Measurements from ENCODE around the gene BLTP3B. TPM values are rescaled to one million over a fixed set of nuclear protein-coding genes. Genes with fewer than 3 reads are reported as not detected.

Gene BLTP3B
- total RNA-seq, 2 donors from 2014 or later, result 29.1 to 40.6 TPM

- H3K9me3 Mint-ChIP-seq, result peaks cover 21% of the 10 kb centered on the region
- Histone ChIP-seq H3K4me1 (ENCODE audit: control insufficient read depth, insufficient read depth, low read length) (no peaks in the 10 kb centered on the region), H3K27ac (ENCODE audit: low read depth, low read length) (no peak overlapping the region), H3K4me3 (ENCODE audit: low read length) (peak overlapping the region; percentile 40), H3K9me3 (ENCODE audit: control insufficient read depth, low read length) (peaks cover 30% of the 10 kb centered on the region), H3K27me3 (ENCODE audit: control insufficient read depth, insufficient read depth, low read length, poor library complexity, severe bottlenecking) (no peaks in the 10 kb centered on the region), H3K36me3 (ENCODE audit: control insufficient read depth, insufficient read depth, low read length) (peaks cover 5% of the 10 kb centered on the region), H3K9ac (ENCODE audit: extremely low read depth, low read length, poor library complexity, severe bottlenecking) (no peak overlapping the region)
- TF ChIP-seq CTCF (conservative IDR thresholded peaks at IDR 0.05), result no peak
- H3K36me3 Mint-ChIP-seq (ENCODE audit: low read depth), result peaks cover 30% of the 10 kb centered on the region
- H3K27me3 Mint-ChIP-seq (ENCODE audit: insufficient read depth), result no peaks in the 10 kb centered on the region
- no peak overlapping the region for H3K4me3 Mint-ChIP-seq
- DNase-seq, result no peak
- no peak overlapping the region for H3K27ac Mint-ChIP-seq
- peaks cover 4% of the 10 kb centered on the region for H3K4me1 Mint-ChIP-seq
- 88 to 100% methylated on average over 1 of the region's 1 CpG for WGBS, 2 experiments (ENCODE audit: insufficient coverage in 1 of 2, insufficient read length in 1 of 2)
Measured at GRCh38 chr12:100120355-100120754, 22.3 kb downstream of the BLTP3B start.

DNA sequence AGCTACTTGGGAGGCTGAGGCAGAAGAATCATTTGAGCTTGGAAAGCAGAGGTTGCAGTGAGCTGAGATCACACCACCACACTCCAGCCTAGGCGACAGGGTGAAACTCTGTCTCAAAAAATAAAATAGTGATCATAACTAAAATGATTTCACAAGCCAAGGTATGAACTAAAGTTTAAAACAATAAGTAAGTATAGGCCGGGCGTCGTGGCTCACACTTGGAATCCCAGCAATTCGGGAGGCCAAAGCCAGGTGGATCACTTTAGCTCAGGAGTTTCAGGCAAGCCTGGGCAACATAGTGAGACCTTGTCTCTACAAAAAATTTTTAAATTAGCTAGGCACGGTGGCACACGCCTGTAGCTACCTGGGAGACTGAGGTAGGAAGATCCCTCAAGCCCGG lies 27.4 kb downstream of the BLTP3B start:
- H3K4me3 Mint-ChIP-seq, result no peak overlapping the region
- H3K9me3 Mint-ChIP-seq, result peaks cover 16% of the 10 kb centered on the region
- peaks cover 8% of the 10 kb centered on the region for H3K4me1 Mint-ChIP-seq

DNA sequence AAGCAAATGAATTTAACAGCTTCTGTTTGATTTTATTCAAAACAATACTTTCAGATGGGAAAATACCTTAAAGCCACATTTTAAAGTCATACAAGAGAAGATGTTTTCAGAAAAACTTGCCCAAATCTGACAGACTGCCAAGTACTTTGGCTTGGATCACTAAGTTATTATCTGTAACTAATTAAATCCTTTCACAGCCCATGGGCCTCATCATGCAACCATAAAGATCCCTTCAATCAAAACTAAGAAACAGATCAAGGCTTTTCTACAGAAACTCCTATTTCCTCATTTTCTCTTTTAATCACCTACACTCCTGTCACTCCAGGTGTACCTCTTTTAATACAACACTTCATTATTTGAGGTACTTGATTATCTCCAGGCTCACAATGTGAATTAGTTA lies 28.1 kb downstream of the BLTP3B start:
- Histone ChIP-seq H3K27ac (ENCODE audit: low read depth, low read length) (no peak overlapping the region), H3K9me3 (ENCODE audit: control insufficient read depth, low read length) (peaks cover 12% of the 10 kb centered on the region), H3K9ac (ENCODE audit: extremely low read depth, low read length, poor library complexity, severe bottlenecking) (no peak overlapping the region), H3K36me3 (ENCODE audit: control insufficient read depth, insufficient read depth, low read length) (peaks cover 10% of the 10 kb centered on the region), H3K4me3 (ENCODE audit: low read length) (no peak overlapping the region), H3K27me3 (ENCODE audit: control insufficient read depth, insufficient read depth, low read length, poor library complexity, severe bottlenecking) (no peaks in the 10 kb centered on the region), H3K4me1 (ENCODE audit: control insufficient read depth, insufficient read depth, low read length) (no peaks in the 10 kb centered on the region)
- H3K27me3 Mint-ChIP-seq (ENCODE audit: insufficient read depth), result no peaks in the 10 kb centered on the region
- peaks cover 13% of the 10 kb centered on the region for H3K9me3 Mint-ChIP-seq
- no peak overlapping the region for H3K4me3 Mint-ChIP-seq
- DNase-seq, result no peak
- peak overlapping the region; percentile 37 for H3K27ac Mint-ChIP-seq
- peaks cover 24% of the 10 kb centered on the region for H3K36me3 Mint-ChIP-seq (ENCODE audit: low read depth)
- peaks cover 8% of the 10 kb centered on the region for H3K4me1 Mint-ChIP-seq
- no peak for TF ChIP-seq CTCF (conservative IDR thresholded peaks at IDR 0.05)

More for the DNA sequence above, 27.4 kb downstream of the BLTP3B start:
- H3K4me3 ChIP-seq (ENCODE audit: low read length), result no peak overlapping the region
- H3K27me3 Mint-ChIP-seq (ENCODE audit: insufficient read depth), result no peaks in the 10 kb centered on the region
- no peak overlapping the region for H3K9ac ChIP-seq (ENCODE audit: extremely low read depth, low read length, poor library complexity, severe bottlenecking)
- no peak overlapping the region for H3K27ac ChIP-seq (ENCODE audit: low read depth, low read length)
- no peak for TF ChIP-seq CTCF (conservative IDR thresholded peaks at IDR 0.05)
- DNase-seq, result no peak
- no peaks in the 10 kb centered on the region for H3K27me3 ChIP-seq (ENCODE audit: control insufficient read depth, insufficient read depth, low read length, poor library complexity, severe bottlenecking)
- H3K36me3 Mint-ChIP-seq (ENCODE audit: low read depth), result peaks cover 28% of the 10 kb centered on the region
- H3K9me3 ChIP-seq (ENCODE audit: control insufficient read depth, low read length), result peaks cover 18% of the 10 kb centered on the region
- H3K27ac Mint-ChIP-seq, result no peak overlapping the region
- WGBS, 2 experiments (ENCODE audit: insufficient coverage in 1 of 2, insufficient read length in 1 of 2), result 96 to 99% methylated on average over 7 to 8 of the region's 8 CpGs
- H3K36me3 ChIP-seq (ENCODE audit: control insufficient read depth, insufficient read depth, low read length), result peaks cover 9% of the 10 kb centered on the region
- no peaks in the 10 kb centered on the region for H3K4me1 ChIP-seq (ENCODE audit: control insufficient read depth, insufficient read depth, low read length)

Measured in endodermal cell (in vitro differentiated cells).